PC-3 (cell line): ENCODE measurements around the gene ZNF502. TPM values are rescaled to one million over a fixed set of nuclear protein-coding genes. Genes with fewer than 3 reads are reported as not detected.

Experiments used
- ATAC-seq: fragments of 200-7000 bp; cut with Tn5 transposase; 2 replicates; pipeline ENCODE4 v1.9.1; 2020; ENCODE audit warnings: mild to moderate bottlenecking, moderate library complexity
- BruUV-seq: library from RNA; stranded (reverse); fragments of 400-500 nt; replicated peaks from 2 replicates; lab custom pipeline; 2021; lab: Mats Ljungman, UMichigan
- CTCF ChIA-PET: fragments of 300-600 bp; sonication (Branson Sonifier 250); formaldehyde crosslinking; loops from one replicate; lab custom pipeline; 2022; ENCODE audit warnings: antibody characterized with exemption; lab: Charles Lee
- POLR2A ChIA-PET: fragments of 300-600 bp; sonication (Branson Sonifier 250); formaldehyde crosslinking; loops from one replicate; lab custom pipeline; 2022; ENCODE audit warnings: antibody characterized with exemption; ENCODE audit not compliant: unreplicated experiment; lab: Charles Lee
- DNase-seq: peaks from one replicate; pipeline ENCODE4 v3.0.0-alpha.2; 2015
- H2AFZ ChIP-seq: fragments of 300-600 bp; sonication (generic); 2 replicates; pipeline ENCODE4 v1.6.0; 2016; ENCODE audit warnings: antibody characterized with exemption, low read length
- H3F3A ChIP-seq: fragments of 300-600 bp; sonication (generic); one replicate; pipeline ENCODE4 v1.6.0; 2017; ENCODE audit warnings: antibody characterized with exemption, low read length, control low read depth, mild to moderate bottlenecking; ENCODE audit not compliant: unreplicated experiment
- H3K27ac ChIP-seq: fragments of 300-600 bp; sonication (generic); 2 replicates; pipeline ENCODE4 v1.5.1; 2016; ENCODE audit warnings: mild to moderate bottlenecking, low read length
- H3K27me3 ChIP-seq: fragments of 300-600 bp; sonication (generic); 2 replicates; pipeline ENCODE4 v1.6.1; 2016; ENCODE audit warnings: low read length, mixed read lengths
- H3K36me3 ChIP-seq: fragments of 300-600 bp; sonication (generic); 2 replicates; pipeline ENCODE4 v1.6.1; 2016; ENCODE audit warnings: low read depth, mixed run types, low read length, mixed read lengths
- H3K4me1 ChIP-seq: fragments of 300-600 bp; sonication (generic); 2 replicates; pipeline ENCODE4 v1.5.1; 2016; ENCODE audit warnings: low read length; ENCODE audit not compliant: insufficient read depth
- H3K4me2 ChIP-seq: fragments of 300-600 bp; sonication (generic); 2 replicates; pipeline ENCODE4 v1.6.0; 2016; ENCODE audit warnings: low read length
- H3K4me3 ChIP-seq: fragments of 300-600 bp; sonication (generic); 2 replicates; pipeline ENCODE4 v1.5.1; 2016; ENCODE audit warnings: mild to moderate bottlenecking, low read length, mixed read lengths
- H3K79me2 ChIP-seq: fragments of 300-600 bp; sonication (generic); 2 replicates; pipeline ENCODE4 v1.6.1; 2017; ENCODE audit warnings: low read length, mixed read lengths
- H3K9ac ChIP-seq: fragments of 300-600 bp; sonication (generic); 2 replicates; pipeline ENCODE4 v1.6.0; 2016; ENCODE audit warnings: mild to moderate bottlenecking, low read length
- H3K9me2 ChIP-seq: fragments of 300-600 bp; sonication (generic); replicated peaks from 2 replicates; pipeline ENCODE4 v1.6.1; 2016; ENCODE audit warnings: mixed run types, low read length, mixed read lengths
- H3K9me3 ChIP-seq: fragments of 300-600 bp; sonication (generic); 2 replicates; pipeline ENCODE4 v1.6.1; 2016; ENCODE audit warnings: low read length, mixed read lengths
- H4K20me1 ChIP-seq: fragments of 300-600 bp; sonication (generic); 2 replicates; pipeline ENCODE4 v1.6.1; 2016; ENCODE audit warnings: low read length, mixed read lengths
- EZH2 ChIP-seq: fragments of 300-600 bp; sonication (generic); IDR thresholded peaks from one replicate; pipeline ENCODE4 v1.6.1; 2017; ENCODE audit warnings: antibody characterized with exemption, mild to moderate bottlenecking, low read length; ENCODE audit not compliant: unreplicated experiment
- EZH2phosphoT487 ChIP-seq: fragments of 300-600 bp; sonication (generic); IDR thresholded peaks from 2 replicates; pipeline ENCODE4 v1.6.1; 2018; ENCODE audit warnings: mild to moderate bottlenecking, antibody characterized with exemption, low read length, borderline replicate concordance
- intact Hi-C: fragments of 100-400 bp; cut with micrococcal nuclease; formaldehyde crosslinking; loops from 2 replicates; pipeline ENCODE4 v1.9.0; 2023
- total RNA-seq: library from RNA; depleted of rRNA; stranded (reverse); fragments of >200 nt; gene quantifications from 2 replicates; pipeline ENCODE4 v1.2.3, GENCODE V29; 2014
- TF ChIP-seq, protein P1 (sequence below): fragments of 300-600 bp; sonication (generic); conservative IDR thresholded peaks from 2 replicates; pipeline ENCODE4 v1.5.1; 2017; ENCODE audit warnings: antibody characterized with exemption, low read depth, mild to moderate bottlenecking, low read length

The ZNF502 gene
- total RNA-seq, 1 experiment from 2014 or later: not detected

- peaks cover 85% of the 10 kb centered on the region for H3K9me3 ChIP-seq
Observed at GRCh38 chr3:44734646-44735168, 22.2 kb downstream of the ZNF502 start.

GRCh38 chr3:44761101-44761423 lies 48.6 kb downstream of the ZNF502 start:
- ChIA-PET POLR2A (no interaction called here), CTCF (no interaction called here)
- DNase-seq (no peak), ATAC-seq (no peak; the same call in 1 of the 2 replicates)
- Histone ChIP-seq H3K9me2 (no peaks in the 10 kb centered on the region), H3K4me3 (peak overlapping the region; percentile 76), H3K9me3 (peaks cover 43% of the 10 kb centered on the region; the same call in 1 of the 2 replicates), H3K27ac (peak overlapping the region; percentile 55), H4K20me1 (no peaks in the 10 kb centered on the region), H3K4me2 (peak overlapping the region; percentile 88), H3F3A (no peaks in the 10 kb centered on the region), H2AFZ (peak overlapping the region; percentile 95), H3K27me3 (no peaks in the 10 kb centered on the region), H3K79me2 (peaks cover 76% of the 10 kb centered on the region), H3K9ac (peak overlapping the region; percentile 83), H3K4me1 (peaks cover 7% of the 10 kb centered on the region), H3K36me3 (peaks cover 66% of the 10 kb centered on the region)
- BruUV-seq: TSS peak; percentile 69
- TF ChIP-seq, protein P1, sequence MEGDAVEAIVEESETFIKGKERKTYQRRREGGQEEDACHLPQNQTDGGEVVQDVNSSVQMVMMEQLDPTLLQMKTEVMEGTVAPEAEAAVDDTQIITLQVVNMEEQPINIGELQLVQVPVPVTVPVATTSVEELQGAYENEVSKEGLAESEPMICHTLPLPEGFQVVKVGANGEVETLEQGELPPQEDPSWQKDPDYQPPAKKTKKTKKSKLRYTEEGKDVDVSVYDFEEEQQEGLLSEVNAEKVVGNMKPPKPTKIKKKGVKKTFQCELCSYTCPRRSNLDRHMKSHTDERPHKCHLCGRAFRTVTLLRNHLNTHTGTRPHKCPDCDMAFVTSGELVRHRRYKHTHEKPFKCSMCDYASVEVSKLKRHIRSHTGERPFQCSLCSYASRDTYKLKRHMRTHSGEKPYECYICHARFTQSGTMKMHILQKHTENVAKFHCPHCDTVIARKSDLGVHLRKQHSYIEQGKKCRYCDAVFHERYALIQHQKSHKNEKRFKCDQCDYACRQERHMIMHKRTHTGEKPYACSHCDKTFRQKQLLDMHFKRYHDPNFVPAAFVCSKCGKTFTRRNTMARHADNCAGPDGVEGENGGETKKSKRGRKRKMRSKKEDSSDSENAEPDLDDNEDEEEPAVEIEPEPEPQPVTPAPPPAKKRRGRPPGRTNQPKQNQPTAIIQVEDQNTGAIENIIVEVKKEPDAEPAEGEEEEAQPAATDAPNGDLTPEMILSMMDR: no peak
- TF ChIP-seq EZH2 (no peak), EZH2phosphoT487 (no peak)
- intact Hi-C loops: loop anchor here (1.0 to 5.0 kb wide), 3 partner anchors 121 to 439 kb away; no protein-coding TSS in a partner anchor

More at GRCh38 chr3:44734646-44735168, 22.2 kb downstream of the ZNF502 start:
- Histone ChIP-seq H3K27me3 (no peaks in the 10 kb centered on the region), H3K79me2 (no peaks in the 10 kb centered on the region), H3K27ac (no peak overlapping the region), H3K4me2 (no peak overlapping the region), H3K9ac (no peak overlapping the region), H3K4me1 (no peaks in the 10 kb centered on the region), H4K20me1 (no peaks in the 10 kb centered on the region), H3K4me3 (no peak overlapping the region), H3F3A (no peaks in the 10 kb centered on the region), H2AFZ (no peak overlapping the region), H3K36me3 (peaks cover 18% of the 10 kb centered on the region; the same call in 1 of the 2 replicates), H3K9me2 (no peaks in the 10 kb centered on the region)
- ATAC-seq (no peak), DNase-seq (no peak)
- intact Hi-C loops: no loop called here
- TF ChIP-seq, protein P1: no peak
- TF ChIP-seq EZH2phosphoT487: no peak
- TF ChIP-seq EZH2: no peak
- BruUV-seq: no TSS peak
- ChIA-PET POLR2A (no interaction called here), CTCF (no interaction called here)
